Activated T-helper 1 cell treated with anti-CD3 and anti-CD28 coated beads, Interleukin-12 subunit alpha, Interleukin-12 subunit beta, Interleukin-2, Interleukin-4 antibody, amounts not matched to agents 30 ng/mL and 10 ng/mL and 1 ng/mL, durations not matched to agents 14 hours and 24 hours and 36 hours (primary cell): Measurements from ENCODE around the gene OR1D5. TPM values are rescaled to one million over a fixed set of nuclear protein-coding genes. Genes with fewer than 3 reads are reported as not detected.

Experiments
- total RNA-seq: library from RNA; stranded (reverse); gene quantifications from 2 replicates; pipeline ENCODE4 v1.2.3, GENCODE V29; 2022

Gene OR1D5
- total RNA-seq, 1 donor from 2014 or later: not detected

Other genes starting within 250 kb of the OR1D5 start
- not detected in 2 replicates for gene OR1D2, start 40.8 kb upstream of the OR1D5 start, total RNA-seq
- not detected in 2 replicates for gene OR1G1, start 63.9 kb upstream of the OR1D5 start, total RNA-seq
- gene OR1A2, start 133.9 kb upstream of the OR1D5 start, total RNA-seq: not detected in 2 replicates
- gene OR1A1, start 144.1 kb upstream of the OR1D5 start, total RNA-seq: not detected in 2 replicates
- gene OR3A1, start 234.8 kb upstream of the OR1D5 start, total RNA-seq: not detected in 2 replicates